ENCODE results near the gene ISCU. TPM values are rescaled to one million over a fixed set of nuclear protein-coding genes. Genes with fewer than 3 reads are reported as not detected.

The ISCU gene
- total RNA-seq, 1 experiment from 2014 or later: 71.6 TPM

- Mint-ChIP-seq H3K4me3 (ENCODE audit: low read depth, unreplicated experiment) (no peak overlapping the region), H3K27ac (ENCODE audit: unreplicated experiment) (no peak overlapping the region), H3K27me3 (ENCODE audit: unreplicated experiment) (peaks cover 64% of the 10 kb centered on the region), H3K36me3 (ENCODE audit: insufficient read depth, unreplicated experiment) (no peaks in the 10 kb centered on the region), H3K9me3 (ENCODE audit: low read depth, unreplicated experiment) (peaks cover 2% of the 10 kb centered on the region), H3K4me1 (ENCODE audit: low read depth, unreplicated experiment) (no peaks in the 10 kb centered on the region)
- no peak for DNase-seq
- CTCF ChIA-PET: interaction anchor here (0.7 kb wide), 1 partner anchor 281 kb away, joined by 4 read pairs; no protein-coding TSS in a partner anchor
- no peak for TF ChIP-seq CTCF (IDR thresholded peaks at IDR 0.05; ENCODE audit: unreplicated experiment)
- BruUV-seq (replicated peaks): no TSS peak
- intact Hi-C loops (cut with micrococcal nuclease; ENCODE audit: unreplicated experiment): no loop called here
These were observed 15.9 kb downstream of the ISCU start for GRCh38 chr12:108578264-108578663.

GRCh38 chr12:108578813-108579212, 16.4 kb downstream of the ISCU start:
- no TSS peak for BruUV-seq (replicated peaks)
- H3K9me3 Mint-ChIP-seq (ENCODE audit: low read depth, unreplicated experiment): peaks cover 2% of the 10 kb centered on the region
- CTCF ChIA-PET: no interaction called here
- intact Hi-C loops (cut with micrococcal nuclease; ENCODE audit: unreplicated experiment): no loop called here
- H3K4me3 Mint-ChIP-seq (ENCODE audit: low read depth, unreplicated experiment): no peak overlapping the region
- no peak overlapping the region for H3K27ac Mint-ChIP-seq (ENCODE audit: unreplicated experiment)
- no peaks in the 10 kb centered on the region for H3K36me3 Mint-ChIP-seq (ENCODE audit: insufficient read depth, unreplicated experiment)
- TF ChIP-seq CTCF (IDR thresholded peaks at IDR 0.05; ENCODE audit: unreplicated experiment): no peak
- H3K27me3 Mint-ChIP-seq (ENCODE audit: unreplicated experiment): peaks cover 67% of the 10 kb centered on the region
- H3K4me1 Mint-ChIP-seq (ENCODE audit: low read depth, unreplicated experiment): no peaks in the 10 kb centered on the region
- DNase-seq: no peak

GRCh38 chr12:108580531-108580930, 18.1 kb downstream of the ISCU start:
- H3K36me3 Mint-ChIP-seq (ENCODE audit: insufficient read depth, unreplicated experiment): no peaks in the 10 kb centered on the region
- intact Hi-C loops (cut with micrococcal nuclease; ENCODE audit: unreplicated experiment): no loop called here
- CTCF ChIA-PET: interaction anchor here (1.6 kb wide), 1 partner anchor 16 kb away, joined by 3 read pairs; no protein-coding TSS in a partner anchor
- DNase-seq: no peak
- no peaks in the 10 kb centered on the region for H3K4me1 Mint-ChIP-seq (ENCODE audit: low read depth, unreplicated experiment)
- H3K4me3 Mint-ChIP-seq (ENCODE audit: low read depth, unreplicated experiment): no peak overlapping the region
- TF ChIP-seq CTCF (IDR thresholded peaks at IDR 0.05; ENCODE audit: unreplicated experiment): no peak
- no peak overlapping the region for H3K27ac Mint-ChIP-seq (ENCODE audit: unreplicated experiment)
- peaks cover 67% of the 10 kb centered on the region for H3K27me3 Mint-ChIP-seq (ENCODE audit: unreplicated experiment)
- H3K9me3 Mint-ChIP-seq (ENCODE audit: low read depth, unreplicated experiment): peaks cover 2% of the 10 kb centered on the region
- no TSS peak for BruUV-seq (replicated peaks)

GRCh38 chr12:108581311-108582227, 19.2 kb downstream of the ISCU start:
- no TSS peak for BruUV-seq (replicated peaks)
- Mint-ChIP-seq H3K27ac (ENCODE audit: unreplicated experiment) (no peak overlapping the region), H3K9me3 (ENCODE audit: low read depth, unreplicated experiment) (peaks cover 2% of the 10 kb centered on the region), H3K36me3 (ENCODE audit: insufficient read depth, unreplicated experiment) (no peaks in the 10 kb centered on the region), H3K27me3 (ENCODE audit: unreplicated experiment) (peaks cover 73% of the 10 kb centered on the region), H3K4me3 (ENCODE audit: low read depth, unreplicated experiment) (no peak overlapping the region), H3K4me1 (ENCODE audit: low read depth, unreplicated experiment) (no peaks in the 10 kb centered on the region)
- no peak for DNase-seq
- CTCF ChIA-PET: no interaction called here
- intact Hi-C loops (cut with micrococcal nuclease; ENCODE audit: unreplicated experiment): no loop called here
- no peak for TF ChIP-seq CTCF (IDR thresholded peaks at IDR 0.05; ENCODE audit: unreplicated experiment)
